ENCODE results near the gene CAMKK2.
A peak's percentile ranks its signal among the peaks of the same experiment; 100 is the strongest.
"Not testable (repeated sequence)": the region's sequence is repeated elsewhere in the genome, so short reads cannot be mapped to it uniquely, and the experiment has no call there.

CAMKK2 gene

GRCh38 chr12:121222847-121223246 is 73.7 kb downstream of the CAMKK2 start:
- no peak for DNase-seq

- DNase-seq, result no peak
Measured at GRCh38 chr12:121219353-121219986, 77.0 kb downstream of the CAMKK2 start.

GRCh38 chr12:121218588-121219352 is 77.7 kb downstream of the CAMKK2 start:
- no peak for DNase-seq

- DNase-seq, result no peak
Measured at GRCh38 chr12:121217761-121218160, 78.7 kb downstream of the CAMKK2 start.

- DNase-seq, result no peak
Measured at GRCh38 chr12:121217063-121217462, 79.4 kb downstream of the CAMKK2 start.

GRCh38 chr12:121216102-121216501 is 80.4 kb downstream of the CAMKK2 start:
- DNase-seq, result no peak

GRCh38 chr12:121214855-121215745 is 81.4 kb downstream of the CAMKK2 start:
- no peak for DNase-seq

GRCh38 chr12:121214166-121214777 is 82.2 kb downstream of the CAMKK2 start:
- DNase-seq, result peak in 1 of 2 donors; percentile 37

- no peak for DNase-seq
Measured at GRCh38 chr12:121212875-121213274, 83.6 kb downstream of the CAMKK2 start.

GRCh38 chr12:121209624-121210572 is 86.6 kb downstream of the CAMKK2 start, which contains the start of gene P2RX4:
P2RX4 (plus strand) TSS chr12:121210129; CDS start chr12:121210165, 36 bp downstream.
- DNase-seq, result peak; percentile 80 to 92

- DNase-seq, result no peak
Measured at GRCh38 chr12:121209221-121209620, 87.3 kb downstream of the CAMKK2 start.

- DNase-seq, result not testable (repeated sequence)
Measured at GRCh38 chr12:121208571-121208970, 87.9 kb downstream of the CAMKK2 start.

- no peak for DNase-seq
Measured at GRCh38 chr12:121205491-121205890, 91.0 kb downstream of the CAMKK2 start.

- DNase-seq, result no peak
Measured at GRCh38 chr12:121203482-121203881, 93.0 kb downstream of the CAMKK2 start.

GRCh38 chr12:121202407-121203355 is 93.8 kb downstream of the CAMKK2 start:
- no peak for DNase-seq

- DNase-seq, result not testable (repeated sequence)
Measured at GRCh38 chr12:121201140-121201539, 95.4 kb downstream of the CAMKK2 start.

- no peak for DNase-seq
Measured at GRCh38 chr12:121198949-121199348, 97.6 kb downstream of the CAMKK2 start.

- DNase-seq, result no peak
Measured at GRCh38 chr12:121196902-121197301, 99.6 kb downstream of the CAMKK2 start.

- DNase-seq, result no peak
Measured at GRCh38 chr12:121191151-121191550, 105.4 kb downstream of the CAMKK2 start.

- DNase-seq, result no peak
Measured at GRCh38 chr12:121190523-121191031, 105.9 kb downstream of the CAMKK2 start.

Measured in stimulated activated CD4-positive, alpha-beta T cell treated with anti-CD3 and anti-CD28 coated beads, Interleukin-2, amount 100 ng/mL, for 24 hours (primary cell).